ENCODE measurements around the gene NUB1. TPM values are rescaled to one million over a fixed set of nuclear protein-coding genes. Genes with fewer than 3 reads are reported as not detected.
A peak's percentile ranks its signal among the peaks of the same experiment; 100 is the strongest.

The NUB1 gene
- total RNA-seq, 1 donor from 2014 or later = 41.6 TPM

GRCh38 chr7:151342102-151342646 lies 562 bp downstream of the NUB1 start:
- H3K27ac Mint-ChIP-seq (ENCODE audit: unreplicated experiment) = no peak overlapping the region
- Histone ChIP-seq H3K9ac (ENCODE audit: low read length) (peak overlapping the region; percentile 80), H3K4me1 (ENCODE audit: insufficient read depth, low read length) (peaks cover 8% of the 10 kb centered on the region), H3K27me3 (ENCODE audit: insufficient read depth, low read length) (no peaks in the 10 kb centered on the region), H3K9me3 (ENCODE audit: insufficient read depth, low read depth, low read length) (no peaks in the 10 kb centered on the region), H3K36me3 (ENCODE audit: insufficient read depth, low read length) (peaks cover 17% of the 10 kb centered on the region), H3K79me2 (ENCODE audit: insufficient read depth, low read length) (peaks cover 17% of the 10 kb centered on the region), H2AFZ (ENCODE audit: low read depth, low read length) (peak overlapping the region; percentile 70), H3K4me2 (ENCODE audit: low read length) (peak overlapping the region; percentile 91), H3K4me3 (ENCODE audit: insufficient read depth, low read depth, low read length) (peak overlapping the region; percentile 78), H4K20me1 (ENCODE audit: insufficient read depth, low read length) (no peaks in the 10 kb centered on the region), H3K27ac (ENCODE audit: low read depth, low read length) (peak overlapping the region; percentile 11)
- DNase-seq (ENCODE audit: low read depth) = no peak
- H3K4me1 Mint-ChIP-seq (ENCODE audit: low read depth, unreplicated experiment) = peaks cover 7% of the 10 kb centered on the region
- H3K9me3 Mint-ChIP-seq (ENCODE audit: unreplicated experiment) = no peaks in the 10 kb centered on the region
- no peak for TF ChIP-seq EZH2 (IDR thresholded peaks at IDR 0.05; ENCODE audit: insufficient read depth, low read length)
- no peak for TF ChIP-seq CTCF (IDR thresholded peaks at IDR 0.05; ENCODE audit: insufficient read depth, low read depth, low read length)
- H3K4me3 Mint-ChIP-seq (ENCODE audit: unreplicated experiment) = peak overlapping the region; percentile 88
- no peaks in the 10 kb centered on the region for H3K36me3 Mint-ChIP-seq (ENCODE audit: low read depth, unreplicated experiment)
- no peak for FAIRE-seq
- H3K27me3 Mint-ChIP-seq (ENCODE audit: low read depth, unreplicated experiment) = no peaks in the 10 kb centered on the region

GRCh38 chr7:151342811-151343210 lies 1.2 kb downstream of the NUB1 start:
- H3K27me3 Mint-ChIP-seq (ENCODE audit: low read depth, unreplicated experiment) = no peaks in the 10 kb centered on the region
- H3K9me3 Mint-ChIP-seq (ENCODE audit: unreplicated experiment) = no peaks in the 10 kb centered on the region
- H3K4me1 Mint-ChIP-seq (ENCODE audit: low read depth, unreplicated experiment) = peaks cover 7% of the 10 kb centered on the region
- no peaks in the 10 kb centered on the region for H4K20me1 ChIP-seq (ENCODE audit: insufficient read depth, low read length)
- DNase-seq (ENCODE audit: low read depth) = no peak
- peak overlapping the region; percentile 78 for H3K4me3 ChIP-seq (ENCODE audit: insufficient read depth, low read depth, low read length)
- peak overlapping the region; percentile 88 for H3K4me3 Mint-ChIP-seq (ENCODE audit: unreplicated experiment)
- H3K4me2 ChIP-seq (ENCODE audit: low read length) = peak overlapping the region; percentile 91
- H3K9ac ChIP-seq (ENCODE audit: low read length) = peak overlapping the region; percentile 80
- no peaks in the 10 kb centered on the region for H3K9me3 ChIP-seq (ENCODE audit: insufficient read depth, low read depth, low read length)
- H3K27ac Mint-ChIP-seq (ENCODE audit: unreplicated experiment) = no peak overlapping the region
- no peak for TF ChIP-seq EZH2 (IDR thresholded peaks at IDR 0.05; ENCODE audit: insufficient read depth, low read length)
- peaks cover 21% of the 10 kb centered on the region for H3K36me3 ChIP-seq (ENCODE audit: insufficient read depth, low read length)
- peaks cover 8% of the 10 kb centered on the region for H3K4me1 ChIP-seq (ENCODE audit: insufficient read depth, low read length)
- no peak overlapping the region for H2AFZ ChIP-seq (ENCODE audit: low read depth, low read length)
- H3K79me2 ChIP-seq (ENCODE audit: insufficient read depth, low read length) = peaks cover 17% of the 10 kb centered on the region
- H3K36me3 Mint-ChIP-seq (ENCODE audit: low read depth, unreplicated experiment) = no peaks in the 10 kb centered on the region
- H3K27ac ChIP-seq (ENCODE audit: low read depth, low read length) = no peak overlapping the region
- H3K27me3 ChIP-seq (ENCODE audit: insufficient read depth, low read length) = no peaks in the 10 kb centered on the region
- FAIRE-seq = no peak

- H3K4me1 Mint-ChIP-seq (ENCODE audit: low read depth, unreplicated experiment) = peaks cover 7% of the 10 kb centered on the region
- H3K36me3 Mint-ChIP-seq (ENCODE audit: low read depth, unreplicated experiment) = no peaks in the 10 kb centered on the region
- H3K4me2 ChIP-seq (ENCODE audit: low read length) = no peak overlapping the region
- FAIRE-seq = no peak
- no peak overlapping the region for H3K9ac ChIP-seq (ENCODE audit: low read length)
- no peak overlapping the region for H3K4me3 ChIP-seq (ENCODE audit: insufficient read depth, low read depth, low read length)
- no peaks in the 10 kb centered on the region for H3K27me3 ChIP-seq (ENCODE audit: insufficient read depth, low read length)
- no peak for DNase-seq (ENCODE audit: low read depth)
- peaks cover 8% of the 10 kb centered on the region for H3K4me1 ChIP-seq (ENCODE audit: insufficient read depth, low read length)
- peak overlapping the region; percentile 75 for H3K4me3 Mint-ChIP-seq (ENCODE audit: unreplicated experiment)
- no peaks in the 10 kb centered on the region for H4K20me1 ChIP-seq (ENCODE audit: insufficient read depth, low read length)
- no peak overlapping the region for H2AFZ ChIP-seq (ENCODE audit: low read depth, low read length)
- H3K9me3 ChIP-seq (ENCODE audit: insufficient read depth, low read depth, low read length) = no peaks in the 10 kb centered on the region
- peaks cover 17% of the 10 kb centered on the region for H3K79me2 ChIP-seq (ENCODE audit: insufficient read depth, low read length)
- H3K27me3 Mint-ChIP-seq (ENCODE audit: low read depth, unreplicated experiment) = no peaks in the 10 kb centered on the region
- no peak overlapping the region for H3K27ac Mint-ChIP-seq (ENCODE audit: unreplicated experiment)
- H3K36me3 ChIP-seq (ENCODE audit: insufficient read depth, low read length) = peaks cover 21% of the 10 kb centered on the region
- TF ChIP-seq EZH2 (IDR thresholded peaks at IDR 0.05; ENCODE audit: insufficient read depth, low read length) = no peak
- no peak for TF ChIP-seq CTCF (IDR thresholded peaks at IDR 0.05; ENCODE audit: insufficient read depth, low read depth, low read length)
- no peaks in the 10 kb centered on the region for H3K9me3 Mint-ChIP-seq (ENCODE audit: unreplicated experiment)
- H3K27ac ChIP-seq (ENCODE audit: low read depth, low read length) = no peak overlapping the region
Measured at GRCh38 chr7:151343516-151343915, 1.9 kb downstream of the NUB1 start.

Measured in astrocyte (in vitro differentiated cells and primary cell).